ENCODE results near the gene FBF1.

DNA sequence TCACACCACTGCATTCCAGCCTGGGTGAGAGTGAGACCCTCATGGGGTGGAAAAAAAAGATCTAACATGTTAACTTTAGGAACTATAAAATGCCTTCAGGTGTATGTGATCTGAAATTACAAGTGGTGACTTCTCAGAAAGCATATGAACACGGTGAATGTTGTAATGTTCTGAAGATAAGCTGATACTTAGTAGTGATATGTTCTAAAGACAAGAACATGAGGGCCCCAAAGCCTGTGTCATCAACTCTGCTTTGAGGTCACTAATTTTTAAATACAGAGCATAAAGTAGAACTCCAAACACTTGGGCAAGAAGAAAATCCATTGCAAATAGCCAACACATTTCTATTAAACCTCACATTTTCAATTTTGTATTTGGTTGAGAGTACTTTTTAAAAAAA, 2.6 kb upstream of the FBF1 start:
- TF ChIP-seq POLR2A (IDR thresholded peaks at IDR 0.05) (no peak), CTCF (IDR thresholded peaks at IDR 0.05) (no peak)

All from breast epithelium (tissue), 3 donors.